Femur (tissue), 1 donor: Measurements from ENCODE around the gene EIF2B5.
"Not testable (repeated sequence)": the region's sequence is repeated elsewhere in the genome, so short reads cannot be mapped to it uniquely, and the experiment has no call there.

Source experiments
- DNase-seq: peaks from one replicate; pipeline ENCODE4 v3.0.0-alpha.2; 2017

EIF2B5 gene

DNA sequence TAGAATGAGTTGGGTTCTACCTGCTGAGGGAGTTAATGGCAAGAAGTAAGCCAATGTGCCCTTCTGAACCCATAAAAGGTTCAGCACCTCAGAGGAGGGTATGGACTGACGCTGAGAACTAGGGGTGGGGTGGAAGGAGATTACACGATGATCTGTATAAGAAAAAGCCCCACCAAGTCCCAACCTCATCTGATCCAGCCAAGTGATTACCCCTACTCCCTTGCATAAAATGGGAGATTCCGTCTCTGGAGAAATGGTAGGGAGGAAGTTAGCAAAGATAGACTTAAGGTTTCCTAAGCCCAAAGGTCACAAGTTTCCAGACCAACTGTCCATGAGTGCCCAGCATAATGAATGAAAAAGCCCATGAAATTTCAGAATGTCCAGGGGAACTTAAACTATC lies 12.9 kb downstream of the EIF2B5 start:
- no peak for DNase-seq

DNA sequence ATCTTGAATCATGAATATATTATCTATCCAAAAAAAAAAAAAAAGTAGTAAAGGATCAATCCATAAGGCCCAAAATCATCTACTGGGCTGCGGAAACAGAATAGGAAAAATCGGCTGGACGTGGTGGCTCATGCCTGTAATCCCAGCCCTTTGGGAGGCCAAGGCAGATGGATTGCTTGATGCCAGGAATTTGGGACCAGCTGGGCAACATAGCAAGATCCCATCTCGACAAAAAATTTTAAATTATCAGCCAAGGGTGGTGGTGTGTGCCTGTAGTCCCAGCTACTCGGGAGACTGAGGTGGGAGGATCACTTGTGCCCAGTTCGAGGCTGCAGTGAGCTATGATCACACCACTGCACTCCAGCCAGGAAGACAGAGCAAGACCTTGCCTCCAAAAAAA lies 14.0 kb downstream of the EIF2B5 start:
- no peak for DNase-seq

DNA sequence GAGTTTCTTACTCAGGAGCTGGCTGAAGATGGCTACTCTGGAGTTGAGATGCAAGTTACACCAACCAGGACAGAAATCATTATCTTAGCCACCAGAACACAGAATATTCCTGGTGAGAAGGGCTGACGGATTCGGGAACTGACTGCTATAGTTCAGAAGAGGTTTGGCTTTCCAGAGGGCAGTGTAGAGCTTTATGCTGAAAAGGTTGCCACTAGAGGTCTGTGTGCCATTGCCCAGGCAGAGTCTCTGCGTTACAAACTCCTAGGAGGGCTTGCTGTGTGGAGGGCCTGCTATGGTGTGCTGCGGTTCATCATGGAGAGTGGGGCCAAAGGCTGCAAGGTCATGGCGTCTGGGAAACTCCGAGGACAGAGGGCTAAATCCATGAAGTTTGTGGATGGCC lies 14.6 kb downstream of the EIF2B5 start:
- not testable (repeated sequence) for DNase-seq

DNA sequence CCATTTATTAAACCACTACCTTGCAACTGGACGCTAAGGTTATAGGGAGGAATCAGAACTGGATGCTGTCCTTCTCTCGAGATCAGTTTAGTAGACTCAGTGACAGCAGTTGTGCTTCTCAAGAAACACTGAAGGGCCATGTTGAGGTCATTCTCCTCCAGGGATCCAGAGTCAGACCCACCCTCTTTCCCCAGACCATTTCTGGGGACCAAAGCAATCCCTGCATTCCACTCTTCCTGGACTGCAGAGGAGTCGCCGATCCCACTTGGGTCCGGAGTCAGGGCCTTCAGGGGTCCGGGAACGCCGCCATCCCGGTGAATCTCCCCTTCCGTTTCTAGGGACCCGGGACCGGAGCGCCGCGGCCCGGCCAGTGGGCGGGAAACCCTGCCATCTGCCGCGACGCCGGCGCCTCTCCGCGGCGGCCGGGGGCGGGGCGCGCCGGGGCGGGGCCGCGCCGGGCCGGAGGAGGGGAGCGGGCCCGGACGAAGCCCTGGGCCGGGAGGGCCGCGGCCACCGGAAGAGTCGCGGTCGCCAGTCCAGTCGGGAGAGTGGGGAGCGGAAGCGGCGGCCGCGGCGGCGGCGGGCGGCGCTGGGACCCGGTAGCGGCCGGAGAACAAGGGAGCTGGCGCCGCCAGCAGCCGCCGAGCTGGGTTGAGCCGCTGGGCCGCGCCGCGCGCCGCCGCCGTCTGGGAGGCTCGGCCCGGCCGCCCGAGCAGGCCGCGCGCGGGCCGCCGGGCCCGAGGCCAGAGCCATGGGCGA lies 19.9 kb downstream of the EIF2B5 start, which contains the start of gene DVL3:
Gene DVL3 (plus strand): TSS at position 493 of the 759 bp plus-strand sequence. CDS start 259 bp downstream, at position 752.
- peak; percentile 81 for DNase-seq

DNA sequence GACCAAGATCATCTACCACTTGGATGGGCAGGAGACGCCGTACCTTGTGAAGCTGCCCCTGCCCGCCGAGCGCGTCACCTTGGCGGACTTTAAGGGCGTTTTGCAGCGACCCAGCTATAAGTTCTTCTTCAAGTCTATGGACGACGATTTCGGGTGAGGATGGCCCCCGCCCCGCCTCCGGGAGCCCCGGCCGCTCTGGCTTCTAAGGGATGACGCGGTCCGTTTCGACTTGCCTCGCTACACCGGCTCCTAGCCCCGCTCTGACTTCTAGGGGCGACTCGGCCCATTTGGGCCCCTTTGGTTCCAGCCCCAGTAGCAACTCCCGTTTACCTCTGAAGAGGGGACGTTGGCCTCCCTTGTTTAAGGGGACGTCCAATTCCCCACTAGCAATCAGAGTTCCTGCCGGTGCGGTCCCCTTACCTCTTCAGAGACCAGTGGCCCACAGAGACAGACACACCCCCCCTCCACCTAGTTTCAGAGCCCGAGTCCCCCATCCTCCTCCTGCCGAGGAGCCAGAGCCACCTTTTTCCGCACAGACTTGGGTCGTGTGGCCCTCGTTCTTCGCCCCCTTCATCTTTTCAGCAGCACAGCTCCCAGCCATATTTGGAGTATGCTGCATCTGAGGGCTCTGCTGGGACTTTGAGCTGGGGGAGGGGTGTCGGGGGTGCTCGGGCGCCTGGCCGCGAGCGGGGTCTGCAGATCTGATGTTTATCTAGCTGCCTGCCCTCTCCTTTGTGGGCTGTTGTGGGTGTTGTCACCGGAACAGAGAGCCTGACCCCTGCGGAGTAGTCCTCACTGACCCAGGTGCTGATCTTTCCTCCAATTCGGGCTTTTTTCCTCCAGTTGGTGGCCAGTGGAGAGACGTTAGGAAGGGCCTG lies 20.7 kb downstream of the EIF2B5 start:
- peak; percentile 54 for DNase-seq

DNA sequence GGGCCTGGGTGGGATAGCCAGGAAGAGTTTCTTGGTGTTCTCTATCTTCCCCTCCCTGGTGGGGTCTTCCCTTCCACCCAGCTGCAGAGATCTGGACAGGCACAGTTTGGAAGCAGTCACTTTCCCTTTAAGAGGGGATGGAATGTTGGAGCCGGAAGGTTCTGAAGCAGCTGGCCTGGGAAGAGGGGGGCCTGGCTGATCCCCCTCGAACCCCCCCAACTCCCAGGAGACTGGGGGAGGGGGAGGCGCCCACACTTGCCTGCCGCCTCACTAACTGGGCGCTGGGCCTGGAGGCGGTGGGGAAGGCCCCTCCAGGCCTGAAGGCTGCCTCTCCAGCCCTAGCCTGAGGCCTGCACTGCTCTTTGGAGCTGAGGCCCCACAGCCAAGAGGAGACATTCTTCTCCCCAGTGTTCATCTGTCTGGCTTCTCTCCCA lies 21.4 kb downstream of the EIF2B5 start:
- DNase-seq = peak; percentile 87

DNA sequence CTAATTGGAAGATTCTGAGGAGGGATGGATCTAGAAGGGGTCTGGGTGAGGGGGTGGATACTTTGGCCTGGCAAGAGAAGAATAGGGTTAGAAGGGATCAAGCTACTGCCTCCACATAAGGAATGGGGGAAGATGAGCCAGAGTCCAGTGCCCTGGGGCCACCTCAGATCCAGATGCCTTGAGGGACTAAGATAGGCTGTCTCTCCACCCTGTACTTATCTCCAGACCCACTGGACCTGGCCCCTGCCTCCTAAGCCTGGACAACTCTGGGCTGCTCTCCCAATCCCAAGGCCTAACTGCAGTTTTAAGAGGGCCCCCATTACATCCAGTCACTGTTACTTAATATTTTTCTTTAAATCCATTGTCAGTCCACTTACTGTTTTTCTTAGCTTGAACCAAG lies 22.0 kb downstream of the EIF2B5 start:
- DNase-seq = no peak

DNA sequence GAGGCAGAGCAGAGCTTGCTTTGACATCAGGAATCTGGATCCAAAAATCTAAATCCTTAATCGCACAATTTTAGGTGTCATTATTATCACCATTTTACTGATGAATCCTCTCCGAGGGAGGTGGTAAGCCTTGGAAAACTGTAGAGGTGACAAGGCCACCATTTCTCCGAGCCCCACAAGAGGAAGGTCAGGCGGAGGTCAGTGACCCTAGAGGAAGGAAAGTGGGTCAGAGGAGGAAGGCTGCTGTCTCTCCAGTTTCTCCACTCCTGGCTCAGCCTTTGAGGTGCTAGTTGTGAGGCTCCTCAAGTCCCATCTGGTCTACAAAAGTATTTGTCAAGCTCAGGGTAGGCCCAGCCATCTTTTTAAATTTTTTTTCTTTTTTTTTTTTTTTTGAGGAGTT lies 23.2 kb downstream of the EIF2B5 start:
- no peak for DNase-seq

DNA sequence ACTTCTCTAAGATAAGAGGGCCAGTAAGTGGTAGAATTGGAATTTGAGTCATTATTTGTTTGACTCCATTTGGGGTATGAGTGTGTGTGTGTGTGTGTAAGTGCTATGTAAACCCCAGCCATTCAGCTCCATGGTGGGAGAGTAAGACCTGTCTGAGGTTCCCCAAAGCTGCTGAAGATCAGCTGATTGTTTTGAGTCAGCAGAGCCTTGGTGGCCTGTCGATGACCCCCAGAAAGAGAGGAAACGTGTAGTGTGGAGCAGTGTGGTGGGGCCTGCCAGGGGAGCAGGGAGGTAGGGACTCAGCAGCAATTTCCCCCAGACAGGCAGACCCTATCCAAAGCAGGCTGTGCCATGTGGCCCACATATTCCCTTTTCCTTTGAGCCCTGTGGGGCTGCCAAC lies 25.3 kb downstream of the EIF2B5 start:
- DNase-seq = no peak

DNA sequence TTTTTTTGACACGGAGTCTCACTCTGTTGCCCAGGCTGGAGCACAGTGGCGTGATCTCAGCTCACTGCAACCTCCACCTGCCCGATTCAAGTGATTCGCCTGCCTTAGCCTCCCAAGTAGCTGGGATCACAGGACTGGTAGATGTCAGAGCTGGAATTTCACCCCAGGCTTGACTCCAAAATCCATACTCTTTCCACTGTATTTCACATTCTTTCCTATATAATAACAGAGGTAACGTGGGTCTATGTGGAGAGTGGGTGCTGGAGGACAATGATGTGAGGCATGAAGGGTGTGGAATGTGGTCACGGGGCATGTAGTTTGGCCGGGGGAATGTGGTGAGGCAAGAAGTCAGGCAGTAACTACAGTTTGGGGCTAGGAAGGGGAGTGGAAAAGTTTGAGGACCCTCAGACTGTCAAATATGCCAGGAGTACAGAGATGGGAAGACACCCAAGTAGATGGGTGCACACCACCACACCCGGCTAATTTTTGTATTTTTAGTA lies 27.5 kb downstream of the EIF2B5 start:
- not testable (repeated sequence) for DNase-seq

DNA sequence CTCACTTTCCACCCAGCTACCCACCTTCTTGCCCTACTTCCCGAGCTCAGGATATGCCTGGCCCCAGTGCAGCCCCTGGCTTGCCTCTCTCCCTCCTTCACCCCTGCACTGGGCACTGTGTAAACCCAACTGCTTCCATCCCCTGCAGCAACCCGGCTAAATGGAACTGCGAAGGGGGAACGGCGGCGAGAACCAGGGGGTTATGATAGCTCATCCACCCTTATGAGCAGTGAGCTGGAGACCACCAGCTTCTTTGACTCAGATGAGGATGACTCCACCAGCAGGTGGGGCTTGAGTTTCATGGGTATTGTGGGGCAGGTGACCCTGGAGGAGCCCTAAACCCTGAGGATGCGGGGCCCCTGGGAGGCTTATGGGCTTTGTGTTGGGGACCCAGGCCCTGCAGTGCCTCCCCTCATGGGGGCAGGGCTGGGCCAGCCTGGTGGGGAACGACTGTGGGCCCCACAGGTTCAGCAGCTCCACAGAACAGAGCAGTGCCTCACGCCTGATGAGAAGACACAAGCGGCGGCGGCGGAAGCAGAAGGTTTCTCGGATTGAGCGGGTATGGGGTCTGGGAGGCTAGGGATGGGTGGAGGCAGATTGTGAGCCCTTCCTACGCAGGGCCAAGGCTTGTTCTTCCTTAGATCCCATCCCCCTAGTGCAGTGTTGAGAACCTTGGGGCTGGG lies 29.6 kb downstream of the EIF2B5 start:
- no peak for DNase-seq

DNA sequence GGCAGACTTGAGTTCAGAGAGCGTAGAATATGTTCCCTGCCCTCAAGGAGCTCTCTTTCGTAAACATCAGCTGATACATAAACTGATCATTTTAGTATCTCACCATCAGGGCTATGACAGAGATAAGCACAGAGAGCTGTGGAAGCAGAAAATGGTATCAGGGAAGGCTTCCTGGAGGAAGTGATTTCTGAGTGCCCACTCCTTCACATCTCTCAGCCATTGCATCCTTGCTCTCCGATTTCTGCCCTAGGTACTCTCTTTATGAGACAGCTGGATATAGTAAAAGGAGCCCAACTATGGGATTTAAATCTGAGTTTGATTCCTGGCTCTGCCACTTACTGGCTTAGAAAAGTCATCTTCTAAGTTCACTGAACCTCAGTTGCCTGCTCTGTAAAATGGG lies 30.4 kb downstream of the EIF2B5 start:
- DNase-seq = no peak

DNA sequence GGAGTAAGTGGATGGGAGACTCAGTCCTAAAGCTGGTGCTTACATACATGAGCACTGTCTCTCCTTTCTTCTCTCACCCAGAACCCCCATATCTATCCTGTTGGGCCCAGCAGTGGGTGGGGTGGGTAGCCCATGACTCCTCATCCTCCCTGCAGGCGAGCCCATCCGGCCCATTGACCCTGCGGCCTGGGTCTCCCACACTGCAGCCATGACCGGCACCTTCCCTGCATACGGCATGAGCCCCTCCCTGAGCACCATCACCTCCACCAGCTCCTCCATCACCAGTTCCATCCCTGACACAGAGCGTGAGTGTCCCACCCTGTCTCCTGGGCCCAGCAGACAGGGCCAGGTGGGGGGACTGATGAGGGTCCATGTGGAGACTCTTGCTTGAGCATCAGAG lies 31.5 kb downstream of the EIF2B5 start:
- no peak for DNase-seq

DNA sequence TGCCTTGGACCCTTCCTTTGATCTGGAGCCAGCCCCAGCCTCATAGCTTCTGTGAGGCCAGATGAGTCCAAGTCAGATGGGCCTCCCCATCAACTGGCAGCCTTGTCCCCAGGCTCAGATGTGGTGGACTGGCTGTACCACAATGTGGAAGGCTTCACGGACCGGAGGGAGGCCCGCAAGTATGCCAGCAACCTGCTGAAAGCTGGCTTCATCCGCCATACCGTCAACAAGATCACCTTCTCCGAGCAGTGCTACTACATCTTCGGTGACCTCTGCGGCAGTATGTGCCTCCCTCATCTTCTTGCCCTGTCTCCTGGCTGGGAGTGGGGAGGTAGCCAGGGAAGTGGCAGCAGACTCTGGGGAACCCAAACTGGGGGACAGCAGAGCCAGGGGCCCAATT lies 32.6 kb downstream of the EIF2B5 start:
- no peak for DNase-seq

DNA sequence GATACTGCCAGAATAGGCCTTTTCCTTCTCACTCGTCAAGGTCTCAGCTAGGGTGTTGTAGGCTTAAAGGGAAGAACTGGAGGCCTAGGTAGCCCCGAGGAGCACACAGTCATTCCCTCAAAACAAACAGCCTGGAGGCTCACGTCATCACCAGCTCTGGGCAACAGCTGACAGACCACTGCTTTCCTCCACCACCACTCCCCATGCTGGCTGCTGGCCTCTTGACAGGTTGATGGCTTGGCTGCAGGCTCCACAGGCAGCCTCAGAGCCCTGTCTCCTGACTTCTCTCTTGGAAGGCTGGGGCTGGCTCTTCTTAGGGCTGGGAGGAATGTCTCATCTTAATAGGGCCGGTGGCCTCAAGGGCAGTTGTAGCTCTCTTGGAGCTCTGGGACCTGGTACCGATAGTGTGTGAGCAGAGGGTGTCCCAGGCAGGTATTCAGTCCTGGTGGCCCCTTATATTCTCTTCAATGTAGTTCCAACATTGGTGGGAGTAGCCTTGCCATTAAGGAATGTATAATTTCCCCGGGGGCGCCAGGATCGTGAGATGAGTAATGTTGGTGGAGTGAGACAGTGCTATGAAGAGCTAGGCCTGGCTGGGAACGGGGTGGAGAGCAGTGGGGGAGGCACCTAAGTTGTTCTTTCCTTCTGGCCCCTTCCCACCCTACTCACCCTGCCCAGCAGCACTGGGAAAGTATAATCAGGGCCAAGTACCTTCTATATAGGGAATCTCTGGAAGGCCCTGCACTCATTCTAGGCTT lies 33.4 kb downstream of the EIF2B5 start:
- DNase-seq = no peak

DNA sequence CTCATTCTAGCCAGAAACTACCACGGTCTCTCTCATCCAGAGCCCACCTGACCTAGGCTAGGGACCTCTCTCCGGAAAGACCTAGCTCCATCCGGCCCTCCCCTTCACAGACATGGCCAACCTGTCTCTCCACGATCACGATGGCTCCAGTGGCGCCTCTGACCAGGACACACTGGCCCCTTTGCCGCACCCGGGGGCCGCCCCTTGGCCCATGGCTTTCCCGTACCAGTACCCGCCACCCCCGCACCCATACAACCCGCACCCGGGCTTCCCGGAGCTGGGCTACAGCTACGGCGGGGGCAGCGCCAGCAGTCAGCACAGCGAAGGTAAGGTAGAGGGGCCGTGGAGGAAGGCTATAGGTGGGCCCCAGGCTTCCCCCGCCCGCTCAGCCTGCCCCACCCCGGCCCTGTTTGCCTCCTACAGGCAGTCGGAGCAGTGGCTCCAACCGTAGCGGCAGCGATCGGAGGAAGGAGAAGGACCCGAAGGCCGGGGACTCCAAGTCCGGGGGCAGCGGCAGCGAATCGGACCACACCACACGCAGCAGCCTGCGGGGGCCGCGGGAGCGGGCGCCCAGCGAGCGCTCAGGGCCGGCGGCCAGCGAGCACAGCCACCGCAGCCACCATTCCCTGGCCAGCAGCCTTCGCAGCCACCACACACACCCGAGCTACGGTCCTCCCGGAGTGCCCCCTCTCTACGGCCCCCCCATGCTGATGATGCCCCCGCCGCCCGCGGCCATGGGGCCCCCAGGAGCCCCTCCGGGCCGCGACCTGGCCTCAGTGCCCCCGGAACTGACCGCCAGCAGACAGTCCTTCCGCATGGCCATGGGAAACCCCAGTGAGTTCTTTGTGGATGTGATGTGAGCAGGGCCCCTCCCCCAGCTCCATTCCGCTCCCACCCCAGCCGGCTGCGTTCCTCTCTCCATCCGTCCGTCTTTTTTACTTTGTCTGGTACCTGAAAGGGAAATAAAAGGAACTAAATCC lies 35.0 kb downstream of the EIF2B5 start:
- DNase-seq = no peak

DNA sequence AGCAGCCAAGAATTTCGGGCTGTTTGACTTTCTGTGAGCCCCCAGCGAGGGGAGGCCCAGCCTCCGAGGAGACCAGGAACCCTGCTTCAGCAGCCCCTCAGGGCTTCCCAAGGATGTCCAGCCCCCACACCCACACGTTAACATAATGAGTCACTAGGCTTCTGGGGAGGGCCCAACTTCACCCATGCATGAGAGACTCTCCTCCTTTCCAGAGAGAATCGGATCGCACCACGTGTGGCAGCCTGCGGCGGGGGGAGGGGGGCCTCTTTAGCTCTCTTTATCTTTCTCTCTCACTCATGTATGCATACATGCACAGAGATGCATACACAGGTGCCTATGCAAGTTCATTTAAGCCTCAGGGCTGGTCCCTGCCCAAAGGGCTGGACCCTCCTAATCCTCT lies 36.4 kb downstream of the EIF2B5 start:
- no peak for DNase-seq

DNA sequence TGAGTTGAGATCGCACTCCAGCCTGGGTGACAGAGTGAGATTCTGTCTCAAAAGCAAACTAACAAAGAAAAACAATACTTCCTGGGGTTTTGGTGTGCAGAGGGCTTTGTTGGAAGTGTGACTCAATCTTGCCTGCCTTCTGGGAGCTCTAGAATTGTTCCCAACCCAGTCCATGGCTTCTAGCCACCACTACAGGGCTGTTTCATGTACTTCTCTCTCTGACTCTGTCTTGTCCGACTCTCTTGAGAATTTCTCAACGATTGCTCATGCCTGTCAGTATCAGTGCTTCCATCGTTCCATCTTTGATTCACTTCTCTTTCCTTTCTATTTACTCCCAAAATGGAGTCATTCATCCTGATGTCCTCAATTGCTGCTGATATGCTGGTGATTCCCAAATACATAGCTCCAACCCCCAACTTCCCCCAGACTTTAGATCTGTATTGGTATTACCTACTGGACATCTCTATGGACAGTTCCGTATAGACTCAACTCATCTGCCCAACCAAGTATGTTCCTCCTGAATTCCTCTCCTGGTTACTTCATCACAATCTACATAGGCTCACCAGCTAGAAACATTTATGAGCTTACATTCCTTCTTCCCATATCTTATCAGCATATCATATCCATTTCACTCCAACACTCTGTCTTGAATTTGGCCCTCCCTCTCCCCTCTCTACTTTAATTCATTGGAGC lies 37.7 kb downstream of the EIF2B5 start:
- no peak for DNase-seq

DNA sequence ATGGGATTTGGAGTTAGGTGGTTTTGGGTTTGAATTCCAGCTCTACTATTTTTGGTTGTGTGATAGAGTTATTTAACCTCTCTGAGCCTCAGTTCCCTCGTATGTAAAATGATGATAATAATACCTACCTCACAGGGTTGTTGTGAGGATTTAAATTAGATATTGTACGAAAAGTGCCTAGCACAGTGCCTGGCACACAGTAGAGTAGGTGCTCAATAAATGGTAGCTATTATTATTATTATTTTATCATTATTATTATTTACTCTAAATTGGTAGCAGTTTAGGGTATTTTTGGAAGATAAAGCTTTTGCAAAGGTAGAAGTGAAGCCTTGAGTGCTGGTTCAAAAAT lies 38.2 kb downstream of the EIF2B5 start:
- DNase-seq = no peak

DNA sequence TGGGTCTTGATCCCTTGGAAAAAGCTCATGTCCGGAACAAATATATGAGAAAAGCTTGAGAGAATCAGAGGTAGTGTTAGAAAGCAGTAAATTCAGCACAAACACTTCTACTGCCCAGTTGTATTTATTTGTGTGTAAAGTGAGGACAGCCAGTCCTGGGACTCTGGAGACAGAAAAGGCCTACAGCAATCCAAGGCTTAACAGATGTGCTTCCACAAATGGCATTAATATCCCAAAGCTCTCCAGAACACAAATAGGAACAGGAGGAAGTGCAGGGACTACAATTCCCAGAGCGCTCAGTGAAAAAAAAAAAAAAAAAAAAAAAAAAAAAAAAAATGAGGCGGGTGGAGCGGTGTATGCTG lies 39.1 kb downstream of the EIF2B5 start:
- DNase-seq = no peak
